Rectal smooth muscle tissue (tissue), 1 donor: ENCODE measurements around the gene TCF4.

ENCODE experiments used
- H3K27ac ChIP-seq: one replicate; pipeline ENCODE4 v1.7.0; 2013; ENCODE audit warnings: low read depth, low read length, inconsistent platforms
- H3K27me3 ChIP-seq: one replicate; pipeline ENCODE4 v1.7.0; 2013; ENCODE audit warnings: low read length; ENCODE audit not compliant: control insufficient read depth, insufficient read depth
- H3K36me3 ChIP-seq: one replicate; pipeline ENCODE4 v1.7.0; 2013; ENCODE audit warnings: low read length; ENCODE audit not compliant: control insufficient read depth, insufficient read depth
- H3K4me1 ChIP-seq: one replicate; pipeline ENCODE4 v1.7.0; 2013; ENCODE audit warnings: low read length; ENCODE audit not compliant: control insufficient read depth, insufficient read depth
- H3K4me3 ChIP-seq: one replicate; pipeline ENCODE4 v1.7.0; 2013; ENCODE audit warnings: low read length
- H3K9ac ChIP-seq: one replicate; pipeline ENCODE4 v1.7.0; 2013; ENCODE audit warnings: low read length

TCF4 gene

DNA sequence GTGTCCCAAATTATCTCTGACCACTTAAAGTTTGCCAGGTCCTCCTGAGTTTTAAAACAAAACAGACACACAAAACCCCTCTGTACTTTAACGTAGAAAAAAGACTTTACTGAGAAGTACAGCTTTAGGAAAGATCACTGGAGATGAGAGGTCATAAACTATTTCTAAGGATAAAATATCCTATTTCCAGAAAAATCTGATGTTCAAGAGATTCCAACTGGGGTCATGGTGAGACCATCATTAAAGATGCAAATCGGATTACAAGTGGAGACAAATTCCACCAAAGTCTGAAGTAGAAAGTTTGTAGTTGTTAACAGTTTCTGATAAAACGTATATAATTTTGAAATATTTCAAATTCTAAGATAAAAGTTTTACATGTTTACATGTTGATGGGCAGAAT is 241.6 kb downstream of the TCF4 start:
- H3K27me3 ChIP-seq, result no peaks in the 10 kb centered on the region
- peaks cover 22% of the 10 kb centered on the region for H3K4me1 ChIP-seq
- no peak overlapping the region for H3K27ac ChIP-seq
- no peaks in the 10 kb centered on the region for H3K36me3 ChIP-seq
- H3K4me3 ChIP-seq, result no peak overlapping the region
- H3K9ac ChIP-seq, result no peak overlapping the region

DNA sequence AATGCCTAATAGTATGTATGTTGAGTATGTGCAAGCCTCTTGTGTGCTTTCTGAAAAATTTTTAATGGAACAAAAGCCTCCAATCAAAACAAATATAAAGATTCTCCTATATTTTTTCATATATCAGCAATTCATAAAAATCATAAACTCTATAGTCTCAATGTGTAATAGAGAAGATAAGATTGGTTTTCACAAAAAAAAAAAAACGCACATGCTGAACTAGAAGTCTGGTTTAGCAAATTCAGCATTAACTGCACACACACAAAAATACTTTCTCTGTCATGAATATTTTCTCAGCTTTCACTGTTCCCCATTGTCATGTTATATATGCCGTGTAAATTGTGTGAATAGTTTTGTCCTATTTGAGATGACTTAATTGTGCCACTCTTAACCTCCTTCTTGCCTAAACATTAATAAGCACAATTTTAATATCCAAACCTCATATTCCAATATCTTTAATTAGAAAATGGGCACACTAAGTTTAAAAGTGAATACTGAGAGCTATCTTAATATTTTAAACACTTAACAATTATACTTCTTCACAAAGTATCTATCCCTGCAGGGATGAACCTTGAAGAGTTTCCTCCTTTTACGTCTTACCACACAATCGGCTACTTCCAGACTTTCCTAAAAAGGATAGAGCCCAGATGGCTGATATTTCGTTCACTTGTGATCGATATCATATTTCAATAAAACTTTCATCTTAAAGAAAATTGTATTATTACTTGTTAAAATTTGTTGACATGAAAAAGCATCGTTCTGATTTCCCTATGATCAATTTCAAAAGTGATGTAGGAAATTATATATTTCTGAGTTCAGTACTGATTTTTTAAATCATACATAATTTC is 242.7 kb downstream of the TCF4 start:
- Histone ChIP-seq H3K4me3 (no peak overlapping the region), H3K36me3 (no peaks in the 10 kb centered on the region), H3K9ac (no peak overlapping the region), H3K27ac (no peak overlapping the region), H3K27me3 (no peaks in the 10 kb centered on the region), H3K4me1 (peaks cover 22% of the 10 kb centered on the region)

DNA sequence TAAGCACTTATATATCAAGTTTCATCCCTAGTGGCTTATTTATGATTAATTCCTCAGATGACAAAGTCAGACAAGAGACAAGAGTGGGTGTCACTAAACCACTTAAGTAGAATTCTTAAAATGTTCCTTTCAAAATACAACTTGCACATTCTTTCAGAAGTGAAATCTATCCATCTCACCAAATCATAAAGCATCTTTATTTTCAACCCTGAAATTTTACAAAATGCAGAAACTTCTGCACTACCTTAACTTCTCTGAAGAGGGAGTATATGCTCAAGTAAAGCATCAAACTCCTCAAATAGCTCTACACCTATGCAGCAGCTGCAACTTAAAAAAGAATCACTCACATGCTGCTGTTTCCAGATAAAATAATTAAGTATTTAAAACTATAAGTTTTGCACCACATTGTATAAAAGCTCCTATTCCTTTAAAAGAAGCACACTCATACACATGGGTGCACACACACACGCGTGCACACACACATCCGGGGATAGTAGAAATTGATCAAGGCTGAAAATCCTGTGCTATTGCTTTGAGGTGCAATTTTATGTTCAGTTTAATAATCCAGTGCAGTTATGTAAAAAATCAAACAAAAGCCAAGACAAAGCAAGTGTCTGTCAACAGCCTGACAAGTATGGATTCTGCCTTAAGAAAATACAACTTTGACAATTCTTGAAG is 244.5 kb downstream of the TCF4 start:
- no peak overlapping the region for H3K4me3 ChIP-seq
- peaks cover 14% of the 10 kb centered on the region for H3K4me1 ChIP-seq
- H3K36me3 ChIP-seq, result no peaks in the 10 kb centered on the region
- H3K27ac ChIP-seq, result no peak overlapping the region
- H3K27me3 ChIP-seq, result no peaks in the 10 kb centered on the region
- H3K9ac ChIP-seq, result no peak overlapping the region

DNA sequence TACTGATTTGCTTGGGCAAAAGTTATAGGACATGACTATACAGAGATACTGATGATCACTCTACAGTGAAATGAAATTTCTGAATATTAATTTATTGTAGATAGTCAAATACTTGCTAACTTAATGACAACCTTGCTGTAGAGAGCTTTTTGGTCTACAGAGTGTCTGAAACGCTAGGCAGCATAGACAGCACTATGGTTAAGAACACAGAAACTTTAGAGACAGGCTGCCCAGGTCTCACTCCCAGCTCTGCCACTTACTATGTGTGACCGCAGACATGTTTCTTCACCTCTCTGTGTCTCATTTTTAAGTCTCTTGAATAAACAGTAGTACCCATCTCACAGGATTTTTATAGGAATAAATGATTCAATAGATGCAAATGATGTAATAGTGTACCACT is 247.0 kb downstream of the TCF4 start:
- no peak overlapping the region for H3K27ac ChIP-seq
- H3K36me3 ChIP-seq, result no peaks in the 10 kb centered on the region
- no peaks in the 10 kb centered on the region for H3K27me3 ChIP-seq
- H3K9ac ChIP-seq, result no peak overlapping the region
- H3K4me1 ChIP-seq, result peaks cover 8% of the 10 kb centered on the region
- H3K4me3 ChIP-seq, result no peak overlapping the region

DNA sequence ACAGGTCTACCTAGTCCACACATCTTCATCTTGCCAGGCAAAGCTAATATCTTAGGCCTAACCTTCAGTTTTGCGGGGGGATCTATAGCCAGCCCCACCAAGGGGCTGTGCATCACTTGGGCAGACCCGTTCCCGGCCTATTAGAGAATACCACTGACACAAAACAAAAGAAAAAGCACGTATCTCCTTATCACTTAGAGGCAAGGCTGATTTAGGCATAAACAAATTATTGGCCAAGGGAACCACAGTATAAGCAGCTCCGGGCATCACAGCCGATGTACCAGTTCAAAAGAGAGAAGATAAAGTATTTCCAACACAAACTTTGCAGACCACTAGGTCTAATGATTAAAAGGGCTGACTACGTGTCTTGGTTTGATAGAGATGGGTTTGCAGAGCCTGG is 248.0 kb downstream of the TCF4 start:
- Histone ChIP-seq H3K9ac (no peak overlapping the region), H3K27ac (no peak overlapping the region)

DNA sequence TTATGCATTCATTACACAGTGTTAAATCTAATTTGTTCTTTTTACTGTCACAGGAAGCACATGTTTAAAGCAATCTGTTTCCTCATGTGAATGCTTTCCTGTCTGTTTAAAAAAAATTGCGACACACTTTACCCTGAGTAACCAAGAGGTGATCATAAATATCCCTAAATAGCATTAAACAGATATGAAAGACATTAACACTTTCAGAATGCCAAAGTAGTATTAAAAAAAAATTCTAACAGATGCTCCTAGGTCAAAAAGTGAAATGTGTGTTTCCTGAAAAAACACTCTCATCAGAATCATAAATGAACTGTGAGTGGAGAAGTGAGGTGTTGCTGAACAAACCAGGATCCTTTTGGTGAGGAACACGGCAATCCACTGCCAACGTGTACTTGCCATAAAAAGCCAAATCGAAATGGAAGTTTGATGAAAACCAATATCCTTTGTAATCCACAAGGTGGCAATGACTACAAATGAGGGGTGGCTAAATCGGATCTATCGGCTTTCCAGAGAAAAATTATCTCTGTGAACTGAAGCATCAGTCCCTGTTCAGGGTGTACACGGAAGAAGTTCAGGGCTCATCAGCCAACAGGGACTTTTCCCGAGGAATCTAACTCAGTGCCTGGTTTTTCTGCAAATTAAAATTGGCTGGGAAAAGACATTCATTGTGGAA is 248.9 kb downstream of the TCF4 start:
- no peaks in the 10 kb centered on the region for H3K36me3 ChIP-seq
- H3K27ac ChIP-seq, result peak overlapping the region; percentile 44
- peaks cover 3% of the 10 kb centered on the region for H3K4me1 ChIP-seq
- no peak overlapping the region for H3K9ac ChIP-seq
- no peaks in the 10 kb centered on the region for H3K27me3 ChIP-seq
- no peak overlapping the region for H3K4me3 ChIP-seq

More for the DNA sequence above, 248.0 kb downstream of the TCF4 start:
- Histone ChIP-seq H3K4me3 (no peak overlapping the region), H3K36me3 (no peaks in the 10 kb centered on the region), H3K27me3 (no peaks in the 10 kb centered on the region), H3K4me1 (peaks cover 8% of the 10 kb centered on the region)

DNA sequence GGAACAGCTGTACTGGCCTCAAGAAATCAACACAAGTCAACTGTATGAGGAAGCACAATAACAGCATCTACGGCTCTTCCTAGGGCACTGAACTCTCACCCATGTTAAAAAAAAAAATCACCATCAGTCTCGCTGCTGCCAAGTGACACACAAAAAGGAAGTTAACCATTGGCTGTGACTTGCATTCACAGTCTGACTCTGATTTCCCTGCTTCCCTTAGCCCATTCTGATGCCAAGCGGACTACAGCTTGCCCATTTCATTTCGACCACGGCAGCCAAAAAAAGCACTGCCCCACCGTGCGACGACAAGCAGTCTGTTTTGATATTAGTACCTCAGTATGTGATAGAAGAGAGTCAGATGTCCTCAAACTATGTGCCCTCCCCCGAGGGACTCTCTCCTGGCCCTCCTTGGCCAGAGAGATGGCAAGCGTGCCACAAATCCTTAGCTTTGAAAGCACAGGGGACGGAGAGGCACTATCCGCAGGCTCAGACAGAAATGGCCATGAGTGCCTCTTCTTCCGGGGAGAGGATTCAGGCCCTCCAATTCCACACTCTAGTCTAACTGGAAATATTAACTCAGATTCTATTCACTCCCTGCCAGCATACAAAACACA is 250.0 kb downstream of the TCF4 start:
- Histone ChIP-seq H3K4me3 (no peak overlapping the region), H3K36me3 (no peaks in the 10 kb centered on the region), H3K27me3 (no peaks in the 10 kb centered on the region), H3K27ac (peak overlapping the region; percentile 57), H3K9ac (no peak overlapping the region), H3K4me1 (peaks cover 2% of the 10 kb centered on the region)

DNA sequence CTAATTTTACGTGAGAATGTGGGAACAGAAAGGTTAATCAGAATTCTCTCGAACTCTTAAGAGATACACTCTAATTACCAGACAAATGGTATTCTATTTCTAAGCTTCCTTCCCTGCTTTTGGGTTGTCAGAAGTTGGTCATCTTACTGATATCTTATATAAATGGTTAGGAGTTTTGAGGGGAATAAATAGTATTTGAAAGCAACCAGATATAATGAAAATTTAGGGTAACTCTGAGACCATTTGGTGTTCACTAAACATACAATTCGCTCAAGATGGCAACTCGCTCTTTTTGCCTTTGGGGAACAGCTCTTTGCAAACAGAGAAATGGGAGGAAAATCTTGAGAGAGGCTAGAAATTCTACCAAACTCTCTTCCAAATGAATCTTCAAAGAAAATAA is 250.9 kb downstream of the TCF4 start:
- Histone ChIP-seq H3K36me3 (no peaks in the 10 kb centered on the region), H3K27ac (no peak overlapping the region), H3K4me1 (peaks cover 2% of the 10 kb centered on the region), H3K27me3 (no peaks in the 10 kb centered on the region), H3K9ac (no peak overlapping the region), H3K4me3 (no peak overlapping the region)

DNA sequence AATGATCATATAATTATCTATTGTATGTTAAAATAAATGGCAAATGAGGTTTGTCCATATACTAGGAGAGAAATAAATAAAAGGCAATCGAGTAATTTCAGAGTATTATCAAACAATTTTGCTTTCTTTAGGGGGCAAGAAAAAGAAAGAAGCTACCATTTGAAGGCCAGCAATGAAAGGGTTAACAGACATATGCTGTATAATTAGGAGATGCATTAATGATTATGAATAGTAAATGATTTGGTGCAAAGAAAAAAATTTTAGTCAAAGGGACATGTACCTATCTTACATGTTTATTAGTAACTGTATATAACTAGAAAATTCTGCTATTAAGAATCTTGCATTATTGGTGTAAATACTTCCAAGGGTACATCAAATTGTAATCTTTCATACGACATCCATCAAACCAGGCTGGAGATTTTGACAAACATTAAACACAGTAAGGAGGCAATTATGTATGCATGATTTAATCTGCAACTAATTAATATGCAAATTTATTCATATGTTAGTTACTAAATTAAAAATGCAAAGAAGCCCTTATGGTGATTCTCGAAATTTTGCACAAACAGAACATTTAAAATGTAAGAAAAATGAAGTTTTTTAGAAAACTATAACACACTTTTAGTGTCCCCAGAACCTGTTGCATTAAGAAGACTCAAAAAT is 251.4 kb downstream of the TCF4 start:
- Histone ChIP-seq H3K27ac (no peak overlapping the region), H3K27me3 (no peaks in the 10 kb centered on the region), H3K9ac (no peak overlapping the region), H3K4me3 (no peak overlapping the region), H3K4me1 (peaks cover 2% of the 10 kb centered on the region), H3K36me3 (no peaks in the 10 kb centered on the region)

DNA sequence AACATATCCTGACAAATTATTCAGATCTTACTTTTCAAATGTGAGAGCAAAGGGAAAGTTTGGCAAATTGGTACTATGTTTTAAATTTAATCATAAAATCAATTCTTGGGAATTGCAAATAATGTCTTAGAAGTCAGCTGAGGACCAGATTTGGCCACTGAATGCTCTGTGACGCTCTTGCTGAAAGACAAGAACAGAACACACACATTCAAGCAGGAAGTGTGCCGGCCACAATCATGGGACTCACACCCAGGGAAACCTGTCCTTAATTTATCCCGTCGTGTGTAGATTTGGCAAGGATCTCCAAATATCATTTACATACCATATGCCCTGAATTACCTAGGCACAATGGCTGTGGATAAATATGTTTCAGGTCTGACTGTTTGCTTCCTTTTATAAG is 253.1 kb downstream of the TCF4 start:
- no peaks in the 10 kb centered on the region for H3K36me3 ChIP-seq
- no peak overlapping the region for H3K9ac ChIP-seq
- H3K4me1 ChIP-seq, result peaks cover 2% of the 10 kb centered on the region
- H3K27ac ChIP-seq, result no peak overlapping the region
- no peak overlapping the region for H3K4me3 ChIP-seq
- no peaks in the 10 kb centered on the region for H3K27me3 ChIP-seq

DNA sequence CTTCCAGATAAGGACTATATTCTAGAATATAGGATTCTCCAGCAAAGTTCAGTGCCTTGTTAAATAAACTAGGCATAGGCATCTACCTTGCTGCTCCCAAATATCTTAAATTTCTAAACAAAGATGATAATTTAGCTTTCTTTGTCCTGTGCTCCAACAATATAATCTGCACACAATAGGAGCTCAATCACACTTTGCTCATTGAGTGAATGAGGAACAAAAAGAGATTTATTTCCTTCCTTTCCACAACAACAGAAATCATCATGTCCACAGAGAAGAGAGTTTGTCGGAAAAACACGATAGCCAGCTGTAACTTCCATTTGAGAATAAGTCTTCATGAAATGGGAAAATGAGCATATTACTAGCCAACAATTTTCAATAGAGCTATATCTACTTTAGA is 256.7 kb downstream of the TCF4 start:
- no peaks in the 10 kb centered on the region for H3K4me1 ChIP-seq
- no peak overlapping the region for H3K9ac ChIP-seq
- no peak overlapping the region for H3K27ac ChIP-seq
- H3K4me3 ChIP-seq, result no peak overlapping the region
- no peaks in the 10 kb centered on the region for H3K27me3 ChIP-seq
- no peaks in the 10 kb centered on the region for H3K36me3 ChIP-seq

DNA sequence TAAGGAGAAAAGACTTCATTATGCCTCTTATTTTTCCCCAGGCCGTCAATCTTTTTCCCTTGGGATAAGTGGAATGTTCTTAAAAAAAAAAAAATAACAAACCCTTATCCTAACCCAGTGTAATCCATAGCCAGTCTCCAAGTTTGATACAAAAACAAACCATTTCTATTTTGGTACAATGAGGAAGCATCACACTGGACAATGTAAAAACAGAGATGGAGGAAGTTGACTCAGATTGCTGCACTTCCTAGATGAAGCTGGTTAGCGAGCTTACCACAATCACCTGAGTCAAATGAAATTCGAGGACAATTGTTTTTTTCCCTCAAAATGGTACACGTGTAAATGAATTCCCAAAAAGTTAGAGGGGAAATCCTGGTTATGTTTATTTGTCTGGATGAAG is 259.7 kb downstream of the TCF4 start:
- H3K9ac ChIP-seq, result no peak overlapping the region
- no peaks in the 10 kb centered on the region for H3K36me3 ChIP-seq
- H3K4me3 ChIP-seq, result no peak overlapping the region
- H3K27me3 ChIP-seq, result no peaks in the 10 kb centered on the region
- H3K4me1 ChIP-seq, result no peaks in the 10 kb centered on the region
- H3K27ac ChIP-seq, result no peak overlapping the region
